ENCODE data around the gene ITPK1.

The ITPK1 gene

GRCh38 chr14:92958373-92959188 is 157.1 kb downstream of the ITPK1 start:
- H3K4me3 ChIP-seq (ENCODE audit: low read length), result no peak overlapping the region
- no peak for DNase-seq (ENCODE audit: low read depth)
- TF ChIP-seq, protein P1, sequence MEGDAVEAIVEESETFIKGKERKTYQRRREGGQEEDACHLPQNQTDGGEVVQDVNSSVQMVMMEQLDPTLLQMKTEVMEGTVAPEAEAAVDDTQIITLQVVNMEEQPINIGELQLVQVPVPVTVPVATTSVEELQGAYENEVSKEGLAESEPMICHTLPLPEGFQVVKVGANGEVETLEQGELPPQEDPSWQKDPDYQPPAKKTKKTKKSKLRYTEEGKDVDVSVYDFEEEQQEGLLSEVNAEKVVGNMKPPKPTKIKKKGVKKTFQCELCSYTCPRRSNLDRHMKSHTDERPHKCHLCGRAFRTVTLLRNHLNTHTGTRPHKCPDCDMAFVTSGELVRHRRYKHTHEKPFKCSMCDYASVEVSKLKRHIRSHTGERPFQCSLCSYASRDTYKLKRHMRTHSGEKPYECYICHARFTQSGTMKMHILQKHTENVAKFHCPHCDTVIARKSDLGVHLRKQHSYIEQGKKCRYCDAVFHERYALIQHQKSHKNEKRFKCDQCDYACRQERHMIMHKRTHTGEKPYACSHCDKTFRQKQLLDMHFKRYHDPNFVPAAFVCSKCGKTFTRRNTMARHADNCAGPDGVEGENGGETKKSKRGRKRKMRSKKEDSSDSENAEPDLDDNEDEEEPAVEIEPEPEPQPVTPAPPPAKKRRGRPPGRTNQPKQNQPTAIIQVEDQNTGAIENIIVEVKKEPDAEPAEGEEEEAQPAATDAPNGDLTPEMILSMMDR (conservative IDR thresholded peaks at IDR 0.05; ENCODE audit: low read length), result no peak

DNA sequence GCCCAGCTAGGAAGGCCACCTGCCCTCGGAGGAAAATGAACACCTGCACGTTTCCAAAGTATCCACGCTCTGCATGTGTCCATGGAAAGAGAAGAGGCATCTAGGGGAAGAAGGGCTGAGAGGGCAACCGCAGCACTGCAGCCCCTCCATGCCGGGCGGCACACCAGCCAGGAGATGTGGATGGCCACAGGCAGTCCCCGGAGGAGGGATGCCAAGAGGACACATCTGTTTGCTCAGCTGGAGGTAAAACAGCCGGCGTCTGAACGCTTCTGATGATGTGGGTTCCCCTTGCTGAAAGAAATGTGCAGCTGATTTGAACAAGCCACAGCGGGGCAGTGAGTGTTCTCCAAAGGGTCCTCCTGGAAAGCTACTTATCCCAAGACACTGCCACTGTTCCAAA is 158.8 kb downstream of the ITPK1 start:
- TF ChIP-seq, protein P1 (conservative IDR thresholded peaks at IDR 0.05; ENCODE audit: low read length), result no peak
- no peak overlapping the region for H3K4me3 ChIP-seq (ENCODE audit: low read length)
- no peak for DNase-seq (ENCODE audit: low read depth)

GRCh38 chr14:92955381-92955780 is 160.3 kb downstream of the ITPK1 start:
- TF ChIP-seq, protein P1 (conservative IDR thresholded peaks at IDR 0.05; ENCODE audit: low read length), result no peak
- DNase-seq (ENCODE audit: low read depth), result no peak

GRCh38 chr14:92954933-92955332 is 160.8 kb downstream of the ITPK1 start:
- TF ChIP-seq, protein P1 (conservative IDR thresholded peaks at IDR 0.05; ENCODE audit: low read length), result no peak
- DNase-seq (ENCODE audit: low read depth), result no peak
- no peak overlapping the region for H3K4me3 ChIP-seq (ENCODE audit: low read length)

More at GRCh38 chr14:92955381-92955780, 160.3 kb downstream of the ITPK1 start:
- no peak overlapping the region for H3K4me3 ChIP-seq (ENCODE audit: low read length)

GRCh38 chr14:92953526-92953925 is 162.2 kb downstream of the ITPK1 start:
- DNase-seq (ENCODE audit: low read depth), result no peak
- H3K4me3 ChIP-seq (ENCODE audit: low read length), result no peak overlapping the region
- TF ChIP-seq, protein P1 (conservative IDR thresholded peaks at IDR 0.05; ENCODE audit: low read length), result no peak

DNA sequence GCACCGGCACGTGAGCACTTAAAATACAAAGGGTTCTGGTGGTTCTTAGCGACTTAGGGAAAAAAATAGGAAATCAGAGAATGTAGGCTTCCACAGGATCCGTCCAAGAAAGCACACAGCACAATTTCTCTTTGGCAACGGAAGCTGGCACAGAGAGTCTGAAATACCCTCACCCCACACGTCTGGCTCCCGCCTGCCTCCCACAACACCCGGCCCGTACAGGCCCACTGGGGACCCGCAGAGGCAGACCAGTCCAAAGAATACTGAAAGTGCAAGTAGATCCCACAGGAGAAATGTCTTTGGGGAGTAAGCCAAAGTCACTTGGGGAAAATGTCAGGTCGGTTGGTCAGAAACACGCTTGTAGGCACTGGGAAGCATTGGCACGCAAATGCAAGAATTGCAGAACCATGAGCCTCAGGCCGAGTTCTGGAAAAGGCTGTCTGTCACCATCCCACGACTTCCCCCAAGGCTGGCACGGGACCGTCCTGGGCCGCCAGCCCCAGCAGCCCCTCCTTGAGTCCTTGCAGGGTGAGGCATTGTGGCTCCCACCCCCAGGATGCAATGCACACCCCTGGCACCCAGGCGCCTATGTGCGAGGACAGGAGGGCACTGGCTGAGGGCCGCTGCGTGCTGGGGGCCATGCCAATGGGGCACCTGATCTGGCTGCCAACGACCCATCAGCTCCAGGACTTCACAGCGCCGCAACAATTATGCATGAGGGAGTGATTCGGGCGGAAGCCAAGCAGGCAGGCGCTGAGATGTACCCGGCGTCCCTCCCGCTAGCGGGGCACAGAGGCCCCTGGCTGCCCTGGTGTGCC is 163.0 kb downstream of the ITPK1 start:
- H3K4me3 ChIP-seq (ENCODE audit: low read length), result no peak overlapping the region
- DNase-seq (ENCODE audit: low read depth), result no peak
- TF ChIP-seq, protein P1 (conservative IDR thresholded peaks at IDR 0.05; ENCODE audit: low read length), result no peak

Measured in AG10803 (cell line).